Progenitor cell of endocrine pancreas (in vitro differentiated cells): ENCODE results near the gene DCHS2. TPM values are rescaled to one million over a fixed set of nuclear protein-coding genes. Genes with fewer than 3 reads are reported as not detected.

Experiments
- DNase-seq: peaks from one replicate; pipeline ENCODE4 v3.0.0; 2021; ENCODE audit warnings: low spot score; ENCODE audit not compliant: unreplicated experiment
- H3K27ac Mint-ChIP-seq: 2 replicates; pipeline ENCODE4 v1.8.0; 2021; ENCODE audit warnings: mild to moderate bottlenecking, moderate library complexity, mixed read lengths
- H3K27me3 Mint-ChIP-seq: 2 replicates; pipeline ENCODE4 v1.8.0; 2021; ENCODE audit warnings: mixed read lengths
- H3K36me3 Mint-ChIP-seq: 2 replicates; pipeline ENCODE4 v1.8.0; 2022; ENCODE audit warnings: mixed read lengths; ENCODE audit not compliant: insufficient read depth
- H3K4me1 Mint-ChIP-seq: 2 replicates; pipeline ENCODE4 v1.8.0; 2021; ENCODE audit warnings: low read depth, mixed read lengths
- H3K4me3 Mint-ChIP-seq: 2 replicates; pipeline ENCODE4 v1.8.0; 2021; ENCODE audit warnings: low read depth, mild to moderate bottlenecking, moderate library complexity, mixed read lengths
- H3K9me3 Mint-ChIP-seq: 2 replicates; pipeline ENCODE4 v1.8.0; 2021; ENCODE audit warnings: low read depth, mixed read lengths
- total RNA-seq: library from RNA; stranded (reverse); gene quantifications from 2 replicates; pipeline ENCODE4 v1.2.1, GENCODE V29; 2021
- TF ChIP-seq, protein P1 (sequence below): fragments of 200-600 bp; sonication (generic); IDR thresholded peaks from one replicate; pipeline ENCODE4 v1.5.0; 2021; ENCODE audit warnings: antibody characterized with exemption, mild to moderate bottlenecking; ENCODE audit not compliant: unreplicated experiment

DCHS2 gene
- total RNA-seq, 1 donor from 2014 or later = 0.43 TPM

DNA sequence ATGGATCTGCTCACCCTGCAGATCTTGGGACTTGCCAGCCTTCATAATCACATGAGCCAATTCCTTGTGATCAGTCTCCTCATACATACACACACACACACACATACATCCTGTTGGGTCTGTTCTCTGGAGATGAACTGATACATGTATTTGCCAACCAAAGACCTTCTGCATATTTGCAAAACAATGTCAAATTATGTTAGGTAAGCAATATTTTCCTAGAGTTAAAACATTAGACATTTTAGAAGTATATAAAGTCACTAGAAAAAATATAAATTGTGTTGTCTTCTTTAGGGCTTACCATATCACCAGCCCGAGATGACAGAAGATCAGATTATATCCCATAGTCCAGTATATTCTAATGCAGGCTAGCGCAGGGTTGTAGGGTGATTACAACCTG, 156.0 kb downstream of the DCHS2 start:
- Mint-ChIP-seq H3K27ac (peak overlapping the region; percentile 62), H3K27me3 (peaks cover 8% of the 10 kb centered on the region), H3K9me3 (no peaks in the 10 kb centered on the region), H3K36me3 (no peaks in the 10 kb centered on the region), H3K4me1 (no peaks in the 10 kb centered on the region), H3K4me3 (no peak overlapping the region)
- no peak for DNase-seq
- TF ChIP-seq, protein P1, sequence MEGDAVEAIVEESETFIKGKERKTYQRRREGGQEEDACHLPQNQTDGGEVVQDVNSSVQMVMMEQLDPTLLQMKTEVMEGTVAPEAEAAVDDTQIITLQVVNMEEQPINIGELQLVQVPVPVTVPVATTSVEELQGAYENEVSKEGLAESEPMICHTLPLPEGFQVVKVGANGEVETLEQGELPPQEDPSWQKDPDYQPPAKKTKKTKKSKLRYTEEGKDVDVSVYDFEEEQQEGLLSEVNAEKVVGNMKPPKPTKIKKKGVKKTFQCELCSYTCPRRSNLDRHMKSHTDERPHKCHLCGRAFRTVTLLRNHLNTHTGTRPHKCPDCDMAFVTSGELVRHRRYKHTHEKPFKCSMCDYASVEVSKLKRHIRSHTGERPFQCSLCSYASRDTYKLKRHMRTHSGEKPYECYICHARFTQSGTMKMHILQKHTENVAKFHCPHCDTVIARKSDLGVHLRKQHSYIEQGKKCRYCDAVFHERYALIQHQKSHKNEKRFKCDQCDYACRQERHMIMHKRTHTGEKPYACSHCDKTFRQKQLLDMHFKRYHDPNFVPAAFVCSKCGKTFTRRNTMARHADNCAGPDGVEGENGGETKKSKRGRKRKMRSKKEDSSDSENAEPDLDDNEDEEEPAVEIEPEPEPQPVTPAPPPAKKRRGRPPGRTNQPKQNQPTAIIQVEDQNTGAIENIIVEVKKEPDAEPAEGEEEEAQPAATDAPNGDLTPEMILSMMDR = no peak

DNA sequence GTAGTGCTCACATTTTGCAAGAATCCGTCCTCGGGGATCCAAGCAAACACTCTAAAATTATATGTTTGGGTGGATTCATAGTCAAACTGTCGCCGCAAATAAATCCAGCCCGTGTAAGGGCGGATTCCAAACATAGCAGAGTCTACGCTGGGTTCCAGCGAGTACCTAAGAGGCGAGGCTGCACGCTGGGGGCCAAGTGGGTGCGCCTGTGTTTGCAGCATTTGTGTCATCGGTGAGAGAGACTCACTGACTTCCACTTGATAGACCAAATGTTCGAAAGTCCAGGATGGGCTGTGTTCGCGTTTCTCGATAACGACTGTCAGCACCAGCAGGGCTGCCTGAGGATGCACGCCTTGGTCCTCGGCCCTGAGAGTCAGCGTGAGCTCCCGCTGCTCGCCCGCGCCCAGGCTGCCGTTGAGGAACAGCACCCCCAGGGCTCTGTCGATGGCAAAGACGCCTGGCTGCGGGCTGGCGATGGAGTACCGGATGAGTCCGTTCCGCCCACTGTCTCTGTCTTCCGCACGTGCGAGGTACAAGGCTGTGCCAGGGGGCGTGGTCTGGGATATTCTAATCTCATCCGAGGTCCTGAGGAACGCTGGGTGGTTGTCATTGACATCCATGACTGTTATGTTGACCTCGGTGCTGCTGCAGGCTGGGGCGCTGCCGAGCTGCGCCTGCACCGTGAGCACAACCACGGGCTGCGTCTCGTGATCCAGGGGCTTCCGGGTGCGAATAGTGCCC, 158.7 kb downstream of the DCHS2 start:
- no peaks in the 10 kb centered on the region for H3K4me1 Mint-ChIP-seq
- no peaks in the 10 kb centered on the region for H3K36me3 Mint-ChIP-seq
- no peak for DNase-seq
- TF ChIP-seq, protein P1 = no peak
- peak overlapping the region; percentile 45 for H3K4me3 Mint-ChIP-seq
- H3K27ac Mint-ChIP-seq = no peak overlapping the region
- H3K9me3 Mint-ChIP-seq = no peaks in the 10 kb centered on the region
- H3K27me3 Mint-ChIP-seq = peaks cover 8% of the 10 kb centered on the region

DNA sequence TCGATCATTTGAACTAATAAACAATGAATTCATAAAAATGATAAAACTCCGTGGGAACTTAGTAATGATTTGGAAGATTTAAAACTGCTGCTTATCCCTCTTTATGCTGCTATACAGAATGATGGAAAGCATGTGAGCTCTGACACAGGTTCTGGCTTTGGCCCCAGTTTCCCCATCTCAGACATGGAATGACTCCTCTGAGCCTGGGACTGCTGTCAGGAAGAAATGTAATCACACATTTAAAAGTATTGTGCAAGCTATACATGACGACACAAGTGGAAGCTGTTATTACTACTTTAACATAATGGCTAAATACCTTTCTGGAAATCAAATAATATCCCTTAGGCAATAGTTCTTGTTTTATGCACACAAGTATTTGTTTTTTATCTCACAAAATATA, 161.7 kb downstream of the DCHS2 start:
- DNase-seq = no peak
- Mint-ChIP-seq H3K4me1 (no peaks in the 10 kb centered on the region), H3K27ac (no peak overlapping the region), H3K4me3 (no peak overlapping the region), H3K9me3 (no peaks in the 10 kb centered on the region), H3K36me3 (no peaks in the 10 kb centered on the region), H3K27me3 (peaks cover 8% of the 10 kb centered on the region)
- TF ChIP-seq, protein P1 = no peak

DNA sequence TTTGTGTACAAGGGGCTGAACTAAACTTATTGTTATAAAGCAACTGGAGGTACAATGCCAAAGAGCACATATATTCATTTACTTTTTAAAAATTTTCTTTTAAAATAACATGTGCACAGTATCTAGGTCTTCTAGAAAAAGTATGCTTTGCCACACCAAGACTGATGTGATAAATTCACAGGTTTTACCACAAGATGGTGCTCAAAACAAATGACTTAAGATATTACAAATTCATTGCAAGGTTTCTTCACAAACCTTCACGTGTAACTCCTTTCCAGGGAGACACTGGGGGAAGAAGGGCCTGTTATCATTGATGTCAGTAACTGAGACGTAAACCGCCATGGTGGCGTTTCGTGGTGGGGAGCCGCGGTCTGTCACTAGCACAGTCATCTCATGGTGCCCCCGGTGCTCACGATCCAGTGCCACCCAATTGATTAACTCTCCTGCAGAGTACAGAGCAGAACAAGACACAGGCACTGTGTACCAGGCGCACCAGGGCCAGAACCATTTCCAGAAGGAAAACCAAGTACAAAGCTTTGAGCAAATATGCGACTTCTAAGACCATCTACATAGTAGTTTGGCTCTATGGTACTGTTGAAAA, 162.2 kb downstream of the DCHS2 start:
- H3K9me3 Mint-ChIP-seq = no peaks in the 10 kb centered on the region
- no peak for DNase-seq
- no peak overlapping the region for H3K4me3 Mint-ChIP-seq
- peaks cover 8% of the 10 kb centered on the region for H3K27me3 Mint-ChIP-seq
- H3K4me1 Mint-ChIP-seq = no peaks in the 10 kb centered on the region
- TF ChIP-seq, protein P1 = peak; percentile 55
- no peak overlapping the region for H3K27ac Mint-ChIP-seq
- no peaks in the 10 kb centered on the region for H3K36me3 Mint-ChIP-seq

DNA sequence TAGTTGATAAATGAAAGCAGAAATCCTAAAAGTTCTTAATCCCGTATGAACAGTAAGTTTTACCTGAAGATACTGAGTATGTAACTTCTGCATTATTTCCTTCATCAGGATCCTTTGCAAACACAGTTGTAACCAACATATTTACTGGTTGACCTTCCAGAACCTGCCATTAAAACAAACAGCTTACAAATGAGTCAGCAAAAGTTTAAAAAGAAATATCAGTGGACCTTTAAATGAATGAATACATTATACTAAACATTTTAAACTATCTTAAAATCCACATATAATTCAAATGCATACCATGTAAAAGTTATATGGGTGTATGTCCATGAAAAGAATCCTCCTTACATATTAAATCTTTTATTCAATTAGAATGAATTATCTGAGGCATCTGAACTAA, 163.6 kb downstream of the DCHS2 start:
- H3K4me3 Mint-ChIP-seq = no peak overlapping the region
- no peaks in the 10 kb centered on the region for H3K4me1 Mint-ChIP-seq
- TF ChIP-seq, protein P1 = no peak
- H3K9me3 Mint-ChIP-seq = no peaks in the 10 kb centered on the region
- peaks cover 10% of the 10 kb centered on the region for H3K27me3 Mint-ChIP-seq
- H3K36me3 Mint-ChIP-seq = no peaks in the 10 kb centered on the region
- H3K27ac Mint-ChIP-seq = no peak overlapping the region
- DNase-seq = no peak
